ENCODE results near the gene SDR9C7. TPM values are rescaled to one million over a fixed set of nuclear protein-coding genes. Genes with fewer than 3 reads are reported as not detected.

SDR9C7 gene
- total and polyA plus RNA-seq, 2 experiments from 2014 or later = not detected

GRCh38 chr12:56897844-56898361 is 36.3 kb downstream of the SDR9C7 start (continued):
- TF ChIP-seq JUNB (IDR thresholded peaks at IDR 0.05; ENCODE audit: unreplicated experiment) = no peak
- TF ChIP-seq EZH2 (IDR thresholded peaks at IDR 0.05; ENCODE audit: low read depth, unreplicated experiment) = no peak
- no peak for TF ChIP-seq ZNF331 (CRISPR knock-in tag; IDR thresholded peaks at IDR 0.05; ENCODE audit: low read depth)
- TF ChIP-seq REST (IDR thresholded peaks at IDR 0.05; ENCODE audit: unreplicated experiment) = no peak

- H3K4me3 Mint-ChIP-seq = no peak overlapping the region
- H3K79me2 ChIP-seq (replicated peaks; ENCODE audit: insufficient read depth) = no peaks in the 10 kb centered on the region
- H2AFZ ChIP-seq = no peak overlapping the region
- H3K9me3 Mint-ChIP-seq = peaks cover 45% of the 10 kb centered on the region
- H3K27ac Mint-ChIP-seq = no peak overlapping the region
- peaks cover 4% of the 10 kb centered on the region; the same call in 1 of the 3 replicates for H3K36me3 Mint-ChIP-seq (ENCODE audit: low read depth)
- no peaks in the 10 kb centered on the region for H4K20me1 ChIP-seq (replicated peaks; ENCODE audit: insufficient read depth)
- no peak overlapping the region for H3K27ac ChIP-seq (ENCODE audit: low read depth)
- H3K4me1 ChIP-seq (ENCODE audit: insufficient read depth) = no peaks in the 10 kb centered on the region
- DNase-seq (ENCODE audit: low spot score) = no peak
- no peaks in the 10 kb centered on the region for H3K9me2 ChIP-seq (ENCODE audit: insufficient read depth)
- no peaks in the 10 kb centered on the region for H3F3A ChIP-seq (replicated peaks; ENCODE audit: low read depth)
- ATAC-seq = no peak
- no peak overlapping the region for H3K4me2 ChIP-seq
- no peaks in the 10 kb centered on the region for H3K27me3 ChIP-seq (ENCODE audit: insufficient read depth)
- H3K27me3 Mint-ChIP-seq (ENCODE audit: insufficient read depth, low read depth, poor library complexity) = peaks cover 1% of the 10 kb centered on the region
- no peaks in the 10 kb centered on the region for H3K36me3 ChIP-seq (ENCODE audit: insufficient read depth)
- no peak overlapping the region for H3K4me3 ChIP-seq
- no peaks in the 10 kb centered on the region for H3K4me1 Mint-ChIP-seq
- TF ChIP-seq ZNF114 (CRISPR knock-in tag; IDR thresholded peaks at IDR 0.05) = no peak
- TF ChIP-seq JUNB (IDR thresholded peaks at IDR 0.05; ENCODE audit: unreplicated experiment) = no peak
- no peak for TF ChIP-seq REST (IDR thresholded peaks at IDR 0.05; ENCODE audit: unreplicated experiment)
- TF ChIP-seq ZNF462 (CRISPR knock-in tag; IDR thresholded peaks at IDR 0.05) = no peak
- TF ChIP-seq ETS1 (IDR thresholded peaks at IDR 0.05) = no peak
- TF ChIP-seq POLR2AphosphoS5 (IDR thresholded peaks at IDR 0.05; ENCODE audit: low read depth) = no peak
- no peak for TF ChIP-seq CREB1 (CRISPR knock-in tag; IDR thresholded peaks at IDR 0.05; ENCODE audit: low read depth)
- TF ChIP-seq ZNF331 (CRISPR knock-in tag; IDR thresholded peaks at IDR 0.05; ENCODE audit: low read depth) = no peak
- TF ChIP-seq EZH2phosphoT487 (IDR thresholded peaks at IDR 0.05; ENCODE audit: unreplicated experiment) = no peak
- TF ChIP-seq EZH2 (IDR thresholded peaks at IDR 0.05; ENCODE audit: low read depth, unreplicated experiment) = no peak
Observed at GRCh38 chr12:56896082-56896481, 38.1 kb downstream of the SDR9C7 start.
